HCT116 (cell line): ENCODE measurements around the gene OPALIN.

ENCODE experiments used
- EGR1 ChIP-seq: IDR thresholded peaks from 2 replicates; pipeline ENCODE4 v1.6.1; 2012; ENCODE audit warnings: low read depth
- POLR2A ChIP-seq: IDR thresholded peaks from 2 replicates; pipeline ENCODE4 v1.7.0; 2011; ENCODE audit warnings: borderline replicate concordance; ENCODE audit not compliant: insufficient read depth, insufficient read length; ENCODE audit errors: extremely low read depth
- POLR2AphosphoS5 ChIP-seq: IDR thresholded peaks from 2 replicates; pipeline ENCODE4 v1.6.1; 2011; ENCODE audit warnings: mild to moderate bottlenecking, low read depth, low read length, moderate library complexity
- TCF7L2 ChIP-seq: IDR thresholded peaks from 2 replicates; pipeline ENCODE4 v1.7.0; 2011; ENCODE audit warnings: borderline replicate concordance, inconsistent platforms; ENCODE audit not compliant: insufficient read depth, insufficient read length; ENCODE audit errors: extremely low read depth
- TF ChIP-seq, protein P1 (sequence below), 3 experiments: fragments of 200-600 bp in 1 of 3; sonication (generic) in 1 of 3; IDR thresholded peaks in 2 of 3; conservative IDR thresholded peaks in 1 of 3; 2 replicates each; pipeline ENCODE4 v1.5.1; 2012 to 2017; ENCODE audit warnings: low read depth in 2 of 3, low read length in 2 of 3, antibody characterized with exemption in 1 of 3, borderline replicate concordance in 1 of 3, control low read depth in 1 of 3, mild to moderate bottlenecking in 1 of 3, mixed read lengths in 1 of 3, mixed run types in 1 of 3, moderate library complexity in 1 of 3; ENCODE audit not compliant: insufficient read depth in 1 of 3

DNA sequence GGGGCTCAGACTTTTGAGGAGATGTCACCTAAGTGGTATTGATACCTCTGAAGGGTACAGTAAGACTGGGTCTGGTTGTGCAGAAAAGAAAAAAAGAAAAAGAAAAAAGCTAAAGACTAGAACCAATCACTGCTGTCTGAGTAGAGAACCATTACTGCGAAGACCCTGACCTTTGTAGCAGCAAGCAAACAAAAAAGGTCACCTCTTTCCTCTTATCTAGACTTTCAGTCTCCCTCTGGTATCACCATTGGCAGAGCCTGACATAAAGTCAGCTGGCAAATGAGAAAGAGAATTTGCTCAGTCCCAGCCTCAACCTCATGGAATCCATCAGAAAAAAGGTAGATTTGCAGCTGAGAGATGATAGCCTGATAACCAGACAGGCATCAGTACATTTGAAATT is 57.2 kb downstream of the OPALIN start:
- TF ChIP-seq POLR2A (no peak), POLR2AphosphoS5 (no peak), EGR1 (no peak), TCF7L2 (no peak)
- TF ChIP-seq, protein P1, sequence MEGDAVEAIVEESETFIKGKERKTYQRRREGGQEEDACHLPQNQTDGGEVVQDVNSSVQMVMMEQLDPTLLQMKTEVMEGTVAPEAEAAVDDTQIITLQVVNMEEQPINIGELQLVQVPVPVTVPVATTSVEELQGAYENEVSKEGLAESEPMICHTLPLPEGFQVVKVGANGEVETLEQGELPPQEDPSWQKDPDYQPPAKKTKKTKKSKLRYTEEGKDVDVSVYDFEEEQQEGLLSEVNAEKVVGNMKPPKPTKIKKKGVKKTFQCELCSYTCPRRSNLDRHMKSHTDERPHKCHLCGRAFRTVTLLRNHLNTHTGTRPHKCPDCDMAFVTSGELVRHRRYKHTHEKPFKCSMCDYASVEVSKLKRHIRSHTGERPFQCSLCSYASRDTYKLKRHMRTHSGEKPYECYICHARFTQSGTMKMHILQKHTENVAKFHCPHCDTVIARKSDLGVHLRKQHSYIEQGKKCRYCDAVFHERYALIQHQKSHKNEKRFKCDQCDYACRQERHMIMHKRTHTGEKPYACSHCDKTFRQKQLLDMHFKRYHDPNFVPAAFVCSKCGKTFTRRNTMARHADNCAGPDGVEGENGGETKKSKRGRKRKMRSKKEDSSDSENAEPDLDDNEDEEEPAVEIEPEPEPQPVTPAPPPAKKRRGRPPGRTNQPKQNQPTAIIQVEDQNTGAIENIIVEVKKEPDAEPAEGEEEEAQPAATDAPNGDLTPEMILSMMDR (IDR thresholded peaks at IDR 0.05 in 2 of 3, conservative IDR thresholded peaks at IDR 0.05 in 1 of 3; ENCODE audit: borderline replicate concordance in 1 of 3, insufficient read depth in 1 of 3, low read depth in 2 of 3, low read length in 2 of 3) = no peak
